ENCODE measurements around the gene JAZF1.

JAZF1 gene

DNA sequence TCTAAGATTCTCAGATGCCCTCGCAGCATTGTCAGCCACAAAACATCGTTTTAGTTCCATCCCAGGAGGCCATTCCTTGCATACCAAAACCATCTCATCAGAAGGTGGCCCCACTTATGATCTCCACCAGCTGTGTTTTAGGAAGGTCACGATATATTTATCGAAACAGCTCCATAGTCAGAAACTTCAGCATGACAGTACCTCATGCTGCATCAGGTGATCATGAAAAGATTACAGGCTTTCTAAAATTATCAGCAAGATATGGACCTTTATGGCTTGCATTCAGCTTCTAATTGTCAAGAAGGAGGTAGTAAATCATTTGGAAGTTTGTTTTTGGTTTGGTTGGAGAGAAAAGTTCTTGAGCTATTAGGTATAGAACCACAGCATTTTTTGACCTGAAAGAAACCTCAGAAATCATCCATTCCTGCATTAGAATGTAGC is 20.0 kb downstream of the JAZF1 start:
- Histone ChIP-seq H3K4me2 (ENCODE audit: low read length) (no peak overlapping the region), H3K4me1 (peaks cover 4% of the 10 kb centered on the region), H3K27ac (no peak overlapping the region), H3K4me3 (ENCODE audit: low read depth, low read length) (no peak overlapping the region), H3K79me2 (peaks cover 12% of the 10 kb centered on the region), H3K9me3 (ENCODE audit: control insufficient read depth, low read length) (no peaks in the 10 kb centered on the region), H3K9ac (no peak overlapping the region), H3K36me3 (ENCODE audit: control insufficient read depth, insufficient read depth, low read length) (no peaks in the 10 kb centered on the region), H2AFZ (no peak overlapping the region), H3K27me3 (ENCODE audit: control insufficient read depth, insufficient read depth, low read length) (no peaks in the 10 kb centered on the region)
- TF ChIP-seq, protein P1, sequence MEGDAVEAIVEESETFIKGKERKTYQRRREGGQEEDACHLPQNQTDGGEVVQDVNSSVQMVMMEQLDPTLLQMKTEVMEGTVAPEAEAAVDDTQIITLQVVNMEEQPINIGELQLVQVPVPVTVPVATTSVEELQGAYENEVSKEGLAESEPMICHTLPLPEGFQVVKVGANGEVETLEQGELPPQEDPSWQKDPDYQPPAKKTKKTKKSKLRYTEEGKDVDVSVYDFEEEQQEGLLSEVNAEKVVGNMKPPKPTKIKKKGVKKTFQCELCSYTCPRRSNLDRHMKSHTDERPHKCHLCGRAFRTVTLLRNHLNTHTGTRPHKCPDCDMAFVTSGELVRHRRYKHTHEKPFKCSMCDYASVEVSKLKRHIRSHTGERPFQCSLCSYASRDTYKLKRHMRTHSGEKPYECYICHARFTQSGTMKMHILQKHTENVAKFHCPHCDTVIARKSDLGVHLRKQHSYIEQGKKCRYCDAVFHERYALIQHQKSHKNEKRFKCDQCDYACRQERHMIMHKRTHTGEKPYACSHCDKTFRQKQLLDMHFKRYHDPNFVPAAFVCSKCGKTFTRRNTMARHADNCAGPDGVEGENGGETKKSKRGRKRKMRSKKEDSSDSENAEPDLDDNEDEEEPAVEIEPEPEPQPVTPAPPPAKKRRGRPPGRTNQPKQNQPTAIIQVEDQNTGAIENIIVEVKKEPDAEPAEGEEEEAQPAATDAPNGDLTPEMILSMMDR (IDR thresholded peaks at IDR 0.05): no peak

DNA sequence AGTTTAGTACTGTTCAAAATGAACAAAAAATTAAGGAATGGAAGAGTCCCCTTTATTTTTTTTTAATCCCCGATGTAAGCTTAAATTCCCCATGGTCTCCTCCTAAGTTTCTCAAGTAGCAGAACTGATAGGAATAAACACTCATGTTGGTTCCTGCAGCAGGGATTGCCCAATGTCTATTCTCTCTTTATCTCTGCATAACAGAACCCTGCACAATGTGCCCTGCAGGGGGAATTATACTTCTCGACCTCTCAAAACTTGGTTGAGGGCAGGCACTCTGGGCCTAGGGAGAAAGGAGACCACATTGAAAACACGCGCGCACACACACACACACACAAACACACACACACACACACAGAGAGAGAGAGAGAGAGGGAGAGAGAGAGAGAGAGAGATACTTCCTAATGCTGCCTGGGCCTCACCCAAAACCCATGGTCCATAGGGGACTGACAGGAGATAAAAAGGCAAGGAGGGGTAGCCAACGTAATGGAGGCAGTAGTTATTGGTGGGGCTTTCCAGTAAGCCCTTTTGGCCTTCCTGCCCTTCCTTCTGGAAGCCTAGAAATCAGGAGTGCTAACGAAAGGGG is 22.7 kb downstream of the JAZF1 start:
- Histone ChIP-seq H3K4me2 (ENCODE audit: low read length) (no peak overlapping the region), H3K79me2 (peaks cover 8% of the 10 kb centered on the region), H3K4me1 (peaks cover 4% of the 10 kb centered on the region), H3K9me3 (ENCODE audit: control insufficient read depth, low read length) (no peaks in the 10 kb centered on the region), H3K27me3 (ENCODE audit: control insufficient read depth, insufficient read depth, low read length) (no peaks in the 10 kb centered on the region), H2AFZ (no peak overlapping the region), H3K9ac (no peak overlapping the region), H3K4me3 (ENCODE audit: low read depth, low read length) (no peak overlapping the region), H3K36me3 (ENCODE audit: control insufficient read depth, insufficient read depth, low read length) (no peaks in the 10 kb centered on the region), H3K27ac (no peak overlapping the region)
- TF ChIP-seq, protein P1 (IDR thresholded peaks at IDR 0.05): no peak

DNA sequence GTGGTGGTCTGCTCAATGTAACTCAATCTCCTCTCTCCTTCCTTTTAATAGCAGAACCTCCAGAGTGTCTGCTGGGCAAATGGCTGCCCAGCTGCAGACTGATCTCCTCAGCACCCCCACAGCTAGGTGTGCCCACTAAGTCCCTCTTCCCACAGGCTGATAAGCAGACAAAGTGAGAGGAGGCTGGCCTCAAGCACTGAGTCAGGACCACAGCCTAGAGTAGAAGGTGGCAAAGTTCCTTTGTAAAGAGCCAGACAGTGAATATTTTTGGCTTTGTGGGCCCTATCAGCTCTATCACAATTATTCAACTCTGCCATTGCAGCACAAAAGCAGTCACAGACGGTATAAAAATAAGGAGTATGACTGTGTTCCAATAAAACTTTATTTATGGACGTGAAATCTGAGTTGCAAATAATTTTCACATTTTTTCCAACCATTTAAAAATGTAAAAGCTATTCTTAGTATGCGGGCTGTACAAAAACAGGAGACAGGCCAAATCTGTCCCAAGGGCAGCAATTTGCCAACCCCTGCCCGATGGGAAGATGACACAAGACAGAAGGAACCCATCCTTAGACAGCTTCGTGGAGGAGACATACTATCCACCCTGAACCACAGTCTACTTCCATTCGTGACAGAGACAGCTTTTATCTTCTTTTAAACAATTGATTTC is 23.4 kb downstream of the JAZF1 start:
- Histone ChIP-seq H3K79me2 (peaks cover 10% of the 10 kb centered on the region), H3K27me3 (ENCODE audit: control insufficient read depth, insufficient read depth, low read length) (no peaks in the 10 kb centered on the region), H3K9me3 (ENCODE audit: control insufficient read depth, low read length) (no peaks in the 10 kb centered on the region), H3K27ac (no peak overlapping the region), H3K4me3 (ENCODE audit: low read depth, low read length) (no peak overlapping the region), H3K4me1 (peaks cover 4% of the 10 kb centered on the region), H2AFZ (no peak overlapping the region), H3K9ac (no peak overlapping the region), H3K4me2 (ENCODE audit: low read length) (no peak overlapping the region), H3K36me3 (ENCODE audit: control insufficient read depth, insufficient read depth, low read length) (no peaks in the 10 kb centered on the region)
- TF ChIP-seq, protein P1 (IDR thresholded peaks at IDR 0.05): no peak

DNA sequence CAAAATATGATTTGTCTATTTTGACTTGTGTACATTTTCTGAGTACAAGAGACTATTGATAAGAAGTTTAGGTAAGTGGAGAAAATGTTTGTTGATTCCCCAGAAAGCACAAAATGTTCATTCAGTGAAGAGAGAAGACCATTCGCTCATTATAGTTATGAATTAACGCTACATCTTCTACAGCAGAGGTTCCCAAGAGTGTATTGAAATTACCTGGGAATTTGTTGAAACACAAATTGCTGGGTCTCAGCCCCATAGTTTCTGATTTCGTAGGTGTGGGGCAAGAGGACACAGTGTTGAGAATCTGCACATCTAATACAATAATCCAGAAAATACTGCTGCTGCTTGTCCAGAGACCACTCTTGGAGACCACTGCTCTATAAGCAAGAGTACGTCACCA is 24.2 kb downstream of the JAZF1 start:
- Histone ChIP-seq H2AFZ (no peak overlapping the region), H3K9ac (no peak overlapping the region), H3K9me3 (ENCODE audit: control insufficient read depth, low read length) (no peaks in the 10 kb centered on the region), H3K27ac (no peak overlapping the region), H3K36me3 (ENCODE audit: control insufficient read depth, insufficient read depth, low read length) (no peaks in the 10 kb centered on the region), H3K4me2 (ENCODE audit: low read length) (no peak overlapping the region), H3K4me1 (peaks cover 4% of the 10 kb centered on the region), H3K79me2 (peaks cover 11% of the 10 kb centered on the region), H3K27me3 (ENCODE audit: control insufficient read depth, insufficient read depth, low read length) (no peaks in the 10 kb centered on the region), H3K4me3 (ENCODE audit: low read depth, low read length) (no peak overlapping the region)
- TF ChIP-seq, protein P1 (IDR thresholded peaks at IDR 0.05): no peak

DNA sequence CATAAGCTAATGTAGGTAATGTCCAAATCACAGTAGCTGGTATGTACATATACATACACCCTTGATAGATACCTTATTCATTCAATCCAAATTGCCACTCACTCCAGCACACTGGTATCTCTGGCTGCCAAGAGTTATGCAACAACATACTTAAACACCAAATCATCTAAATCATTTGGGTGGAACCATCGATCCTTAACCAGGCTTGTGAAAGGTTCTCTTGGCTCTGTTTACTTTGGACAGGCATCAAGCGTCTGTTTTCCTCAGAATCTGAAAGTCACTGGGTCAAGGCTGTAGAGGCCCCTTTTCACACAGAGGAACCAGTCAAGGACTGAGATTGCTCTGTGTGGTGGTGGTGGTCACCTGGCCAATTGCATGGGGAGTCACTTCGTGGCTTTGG is 24.6 kb downstream of the JAZF1 start:
- Histone ChIP-seq H3K4me3 (ENCODE audit: low read depth, low read length) (no peak overlapping the region), H3K79me2 (peaks cover 11% of the 10 kb centered on the region), H3K36me3 (ENCODE audit: control insufficient read depth, insufficient read depth, low read length) (no peaks in the 10 kb centered on the region), H3K27me3 (ENCODE audit: control insufficient read depth, insufficient read depth, low read length) (no peaks in the 10 kb centered on the region), H3K9ac (no peak overlapping the region), H3K27ac (no peak overlapping the region), H3K4me2 (ENCODE audit: low read length) (no peak overlapping the region), H2AFZ (no peak overlapping the region), H3K4me1 (peaks cover 4% of the 10 kb centered on the region), H3K9me3 (ENCODE audit: control insufficient read depth, low read length) (no peaks in the 10 kb centered on the region)
- TF ChIP-seq, protein P1 (IDR thresholded peaks at IDR 0.05): no peak

Measured in parathyroid adenoma (tissue), 2 donors.